NCI-H128 (cell line): ENCODE results near the gene MAL.

ENCODE experiments used
- DNase-seq: peaks from one replicate; lab custom pipeline; 2025; ENCODE audit not compliant: unreplicated experiment; lab: John Stamatoyannopoulos, UW

MAL gene

DNA sequence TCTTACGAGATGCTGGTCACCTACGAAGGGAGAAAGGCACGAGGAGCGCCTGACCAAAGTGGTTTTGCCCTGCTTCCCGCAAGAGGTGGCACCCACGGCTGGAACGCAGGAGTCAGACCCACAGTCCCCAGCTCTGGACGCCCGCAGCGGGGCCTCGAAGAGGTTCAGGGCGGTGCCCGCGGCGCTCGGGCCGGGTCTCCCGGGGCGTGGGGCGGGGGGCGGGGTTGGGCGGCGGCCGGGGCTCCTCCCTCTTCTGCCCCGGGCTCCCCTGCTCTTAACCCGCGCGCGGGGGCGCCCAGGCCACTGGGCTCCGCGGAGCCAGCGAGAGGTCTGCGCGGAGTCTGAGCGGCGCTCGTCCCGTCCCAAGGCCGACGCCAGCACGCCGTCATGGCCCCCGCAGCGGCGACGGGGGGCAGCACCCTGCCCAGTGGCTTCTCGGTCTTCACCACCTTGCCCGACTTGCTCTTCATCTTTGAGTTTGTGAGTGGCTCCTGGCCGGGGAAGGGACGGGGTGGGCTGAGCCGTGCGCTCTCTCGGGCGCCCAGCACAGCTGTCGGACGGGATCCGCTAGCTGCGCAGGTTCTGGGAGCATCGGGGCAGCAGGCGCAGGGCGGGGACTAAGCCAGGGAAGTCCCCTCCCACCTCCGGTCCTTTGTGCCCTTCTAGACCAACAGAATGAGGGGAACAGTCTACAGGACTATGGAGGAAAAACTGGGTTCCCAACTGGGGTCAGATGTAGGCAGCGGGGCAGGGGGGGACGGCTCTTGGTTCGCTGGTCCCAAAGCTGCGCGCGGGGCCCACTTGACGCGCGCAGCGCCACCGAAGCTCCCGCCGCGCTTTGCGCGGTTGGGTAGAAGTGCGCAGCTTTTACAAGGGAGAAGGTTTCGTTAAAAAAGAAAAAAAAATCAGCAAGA, at the start of gene MAL:
Gene MAL, plus strand, starts transcription at position 303 of the 914 bp plus-strand sequence. Its CDS starts 85 bp downstream, at position 388.
- no peak for DNase-seq

DNA sequence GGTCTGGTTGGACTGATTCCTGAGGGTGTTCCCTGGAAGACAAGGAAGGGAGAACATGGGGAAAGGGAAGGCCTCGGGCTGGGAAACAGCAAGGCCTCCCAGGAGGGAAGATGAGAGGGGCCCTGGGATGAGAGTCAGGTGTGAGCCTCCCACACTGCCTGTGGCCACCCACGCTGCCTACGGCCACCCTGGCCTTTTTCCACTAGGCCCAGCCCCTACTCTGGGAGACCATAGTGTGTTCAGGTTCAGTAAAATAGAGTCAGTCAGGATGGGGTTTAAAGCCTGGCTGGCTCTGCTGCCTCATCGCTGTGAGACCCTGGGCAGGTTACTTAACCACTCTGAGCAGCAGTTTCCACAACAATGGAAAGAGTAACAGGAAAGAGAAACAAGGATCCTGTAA, 47.7 kb upstream of the MAL start:
- DNase-seq, result no peak

GRCh38 chr2:94978917-94979316, 46.6 kb upstream of the MAL start:
- no peak for DNase-seq

GRCh38 chr2:94979406-94980375, 45.8 kb upstream of the MAL start:
- DNase-seq, result no peak

DNA sequence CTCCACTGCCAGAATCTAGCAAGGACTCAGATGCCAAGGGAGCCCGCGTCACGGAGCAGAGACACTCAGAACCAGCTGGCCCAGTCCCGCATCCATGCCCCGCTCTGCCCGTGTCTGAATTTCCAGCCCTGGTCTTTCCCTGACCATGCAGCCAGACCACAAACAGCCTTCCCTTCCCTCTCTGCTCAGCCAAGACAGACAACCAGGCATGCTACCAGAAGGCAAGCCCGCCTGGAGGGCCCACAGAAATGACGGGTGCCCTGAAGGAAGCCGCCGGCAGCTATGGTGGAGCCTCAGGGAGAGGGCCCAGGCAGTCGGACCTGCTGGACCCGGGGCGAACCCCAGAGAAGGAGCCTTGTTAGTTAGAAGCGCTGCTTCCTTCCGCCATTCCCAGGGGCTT, 45.1 kb upstream of the MAL start:
- DNase-seq, result no peak

DNA sequence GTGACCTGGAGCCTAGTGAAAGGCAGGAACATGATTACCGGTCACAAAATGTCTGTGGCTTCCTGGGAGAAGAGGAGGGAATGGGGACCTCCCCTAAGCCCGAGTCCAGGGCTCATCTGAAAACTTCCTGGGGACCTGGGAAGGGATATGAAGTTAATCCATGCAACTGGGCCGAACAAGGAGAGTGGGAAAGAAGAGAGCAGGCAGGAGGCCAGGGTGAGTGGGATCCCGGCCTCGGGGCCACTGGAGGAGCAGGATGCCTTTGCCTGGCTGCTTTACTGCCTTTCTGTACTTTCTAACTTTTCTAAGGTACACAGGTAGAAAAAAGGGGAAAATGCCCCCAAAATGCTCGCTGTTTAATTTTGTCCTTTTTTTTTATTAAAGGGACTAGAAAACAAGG, 43.4 kb upstream of the MAL start:
- DNase-seq, result no peak

- no peak for DNase-seq
These were observed 42.8 kb upstream of the MAL start for GRCh38 chr2:94982675-94983074.

DNA sequence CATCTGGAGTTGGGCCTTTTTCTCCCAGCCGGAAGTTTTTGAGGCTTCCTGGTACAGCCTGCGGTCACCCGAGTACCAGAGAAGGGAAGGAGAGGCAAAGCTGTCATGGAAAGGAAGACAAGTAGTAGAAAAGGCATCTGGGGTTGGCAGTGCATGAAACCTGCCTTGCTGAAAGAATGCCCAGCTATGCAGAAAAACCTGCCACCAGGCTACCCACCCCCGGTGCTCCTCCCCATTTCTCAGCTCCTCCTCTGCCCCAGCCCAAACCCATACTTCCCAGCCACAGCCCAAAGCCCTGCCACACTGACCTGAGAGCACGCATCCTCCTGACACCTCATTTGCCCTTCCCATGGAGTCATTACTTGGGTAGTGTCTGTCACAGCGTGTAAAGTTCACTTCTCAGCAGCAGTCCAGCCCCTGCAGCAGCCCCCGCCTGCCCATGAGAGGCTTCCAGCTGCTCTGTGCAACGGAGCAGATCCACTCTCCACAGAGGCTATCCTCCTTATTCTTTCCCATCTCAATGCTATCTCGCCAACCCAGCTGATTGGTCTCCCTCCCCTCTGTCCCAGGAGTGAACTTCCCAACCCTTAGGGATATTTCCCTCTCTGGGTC, 40.4 kb upstream of the MAL start:
- DNase-seq, result no peak

- DNase-seq, result no peak
These were observed 39.9 kb upstream of the MAL start for GRCh38 chr2:94985636-94986035.

DNA sequence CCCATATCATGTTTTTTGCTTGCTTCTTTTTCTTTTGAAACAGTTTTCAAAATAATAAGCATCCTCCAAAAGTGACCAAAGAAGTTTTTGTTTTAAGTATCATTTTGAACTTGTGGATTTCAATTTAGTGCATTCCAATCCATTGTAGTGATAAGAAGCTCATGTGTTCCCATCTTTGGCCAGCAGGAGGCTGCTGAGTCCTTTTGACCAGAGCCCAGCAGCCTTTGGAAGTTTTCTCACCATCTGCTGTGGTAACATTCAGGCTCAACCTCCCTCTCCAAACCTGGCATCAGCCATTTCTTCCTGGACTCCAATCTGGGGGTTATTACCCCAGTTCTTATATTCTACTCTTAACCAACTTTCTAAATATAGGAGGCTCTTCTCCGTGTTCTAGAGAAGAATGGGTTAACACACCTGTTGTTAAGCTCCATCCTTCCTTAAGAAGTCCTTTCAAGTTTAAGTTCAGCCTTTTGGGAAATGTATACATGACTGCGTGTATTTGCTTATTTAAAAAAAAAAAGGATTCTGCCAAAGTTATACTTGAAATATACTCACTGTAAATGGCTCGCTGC, 39.0 kb upstream of the MAL start:
- no peak for DNase-seq

GRCh38 chr2:94987074-94988020, 38.2 kb upstream of the MAL start:
- no peak for DNase-seq

DNA sequence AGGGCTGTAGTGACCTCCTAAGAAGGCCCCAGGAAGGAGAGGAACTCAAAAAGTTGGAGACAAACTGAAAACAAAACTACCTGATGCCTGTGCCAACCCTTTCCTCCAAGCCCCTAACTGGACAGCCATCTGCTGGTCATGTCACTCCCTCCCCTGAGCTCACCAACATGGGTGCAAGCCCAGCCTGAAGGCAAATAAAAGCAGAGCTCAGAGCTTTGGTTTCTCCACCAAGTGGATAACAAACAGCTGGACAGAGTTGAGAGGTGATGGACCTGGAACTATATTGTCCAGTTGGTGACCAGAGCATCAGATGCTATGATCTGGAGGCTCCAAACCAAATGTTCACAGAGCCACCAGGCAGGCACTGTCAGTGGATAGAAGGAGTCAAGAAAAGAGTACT, 34.6 kb upstream of the MAL start:
- no peak for DNase-seq

GRCh38 chr2:94992360-94992759, 33.1 kb upstream of the MAL start:
- DNase-seq, result no peak

DNA sequence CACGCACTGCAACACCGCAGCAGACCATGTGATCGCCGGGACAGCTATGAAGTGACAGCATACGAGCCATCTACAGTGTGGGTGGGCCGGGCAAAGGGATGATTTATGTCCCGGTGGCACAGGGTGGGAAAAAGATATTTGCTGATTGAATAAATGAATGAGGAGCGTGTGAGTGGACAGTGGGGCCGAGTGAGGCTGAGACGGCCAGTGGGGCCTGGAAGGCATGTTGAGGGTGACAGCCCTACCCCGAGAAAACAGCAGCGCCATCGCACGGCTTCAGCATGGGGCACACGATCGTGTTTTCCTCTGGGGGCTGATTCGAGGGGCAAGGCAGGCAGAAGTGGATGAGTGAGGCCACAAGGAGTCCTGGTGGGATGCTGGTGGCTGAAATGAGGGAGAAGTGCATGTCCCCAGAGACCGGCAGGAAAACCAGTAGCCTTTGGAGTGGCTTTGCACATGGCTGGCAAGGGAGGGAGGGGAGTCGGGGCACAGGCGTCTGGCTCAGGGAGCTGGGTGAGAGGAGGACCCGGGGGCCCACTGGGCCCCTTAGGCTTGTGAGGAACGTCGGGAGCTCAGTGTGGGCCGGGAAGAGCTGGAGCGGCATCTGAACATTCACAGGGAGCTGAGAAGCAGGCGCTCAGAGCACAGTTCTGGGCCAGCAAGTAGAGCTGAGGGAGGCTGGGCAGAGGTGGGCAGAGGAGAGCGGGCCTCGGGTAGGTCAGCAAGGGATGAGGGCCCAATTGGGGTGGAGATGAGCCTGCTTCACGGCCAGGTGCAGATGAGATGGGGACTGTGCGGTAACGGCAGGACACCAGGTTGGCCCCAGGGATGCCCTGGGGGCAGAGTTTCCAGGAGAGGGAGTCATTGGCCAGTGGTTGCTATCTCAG, 32.1 kb upstream of the MAL start:
- DNase-seq, result no peak

- no peak for DNase-seq
These were observed 31.2 kb upstream of the MAL start for GRCh38 chr2:94994063-94994913.

DNA sequence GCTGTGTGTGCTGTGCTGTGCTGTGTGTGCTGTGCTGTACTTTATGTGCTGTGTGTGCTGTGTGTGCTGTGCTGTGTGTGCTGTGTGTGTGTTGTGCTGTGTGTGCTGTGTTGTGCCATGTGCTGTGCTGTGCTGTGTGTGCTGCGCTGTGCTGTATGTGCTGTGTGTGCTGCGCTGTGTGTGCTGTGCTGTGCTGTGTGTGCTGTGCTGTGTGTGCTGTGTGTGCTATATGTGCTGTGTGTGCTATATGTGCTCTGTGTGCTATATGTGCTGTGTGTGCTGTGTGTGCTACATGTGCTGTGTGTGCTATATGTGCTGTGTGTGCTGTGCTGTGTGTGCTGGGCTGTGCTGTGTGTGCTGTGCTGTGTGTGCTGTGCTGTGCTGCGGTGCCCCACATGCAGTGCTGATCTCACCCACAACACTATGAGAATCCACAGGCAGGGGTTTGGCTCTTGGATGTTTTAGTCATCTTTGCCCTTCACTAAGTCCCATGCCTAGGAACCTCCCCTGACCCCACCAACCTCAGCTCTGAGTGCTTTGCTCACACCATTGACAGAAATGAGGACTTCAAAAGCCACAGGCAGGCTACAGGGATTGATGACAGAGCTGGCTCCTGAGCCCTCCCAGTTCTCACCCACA, 30.5 kb upstream of the MAL start:
- DNase-seq, result no peak

DNA sequence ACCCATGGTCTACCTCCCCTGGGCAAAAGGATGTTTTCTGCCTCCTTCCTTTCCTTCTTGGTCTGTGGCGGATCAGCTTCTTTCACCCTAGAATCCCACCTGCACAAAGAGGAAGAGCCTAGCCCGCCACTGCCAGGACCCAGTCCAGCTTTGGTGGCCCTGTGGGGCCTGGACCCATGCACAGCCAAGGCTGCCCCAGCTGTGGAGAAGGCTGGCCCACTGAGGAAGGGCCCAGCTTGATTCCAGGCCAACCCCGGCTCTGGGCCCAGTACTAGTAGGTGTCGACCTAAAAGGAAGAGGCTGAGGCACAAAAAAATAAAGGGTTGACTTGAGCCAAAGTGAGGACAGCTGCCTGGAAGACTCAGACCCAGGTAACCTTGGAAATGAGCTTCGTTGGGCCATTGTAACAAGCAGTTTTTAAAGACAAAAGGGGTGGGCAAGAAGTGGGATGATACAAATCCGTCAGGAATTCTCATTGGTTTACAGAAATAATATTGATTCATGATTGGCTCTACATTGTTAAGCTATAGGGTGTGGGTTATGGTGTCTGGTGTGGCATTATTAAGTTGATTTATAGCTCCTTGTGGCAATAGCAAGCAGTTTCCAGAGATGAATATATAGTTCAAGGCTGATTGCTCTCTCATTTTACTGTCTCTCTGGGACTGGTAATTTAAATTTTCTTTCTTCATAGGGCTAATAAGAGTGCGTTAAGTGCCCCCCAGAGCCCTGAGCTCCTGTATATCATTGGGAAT, 29.8 kb upstream of the MAL start:
- DNase-seq, result no peak
